NT2/D1 (cell line): Measurements from ENCODE around the gene TFDP1.

Experiments used
- SUZ12 ChIP-seq: IDR thresholded peaks from 2 replicates; pipeline ENCODE4 v1.6.1; 2011; ENCODE audit not compliant: insufficient read length, insufficient read depth; ENCODE audit errors: extremely low read depth
- YY1 ChIP-seq: IDR thresholded peaks from 2 replicates; pipeline ENCODE4 v1.6.1; 2011; ENCODE audit not compliant: insufficient read length, insufficient read depth
- ZNF274 ChIP-seq: IDR thresholded peaks from 2 replicates; pipeline ENCODE4 v1.6.1; 2011; ENCODE audit warnings: mild to moderate bottlenecking, low read depth, low read length

DNA sequence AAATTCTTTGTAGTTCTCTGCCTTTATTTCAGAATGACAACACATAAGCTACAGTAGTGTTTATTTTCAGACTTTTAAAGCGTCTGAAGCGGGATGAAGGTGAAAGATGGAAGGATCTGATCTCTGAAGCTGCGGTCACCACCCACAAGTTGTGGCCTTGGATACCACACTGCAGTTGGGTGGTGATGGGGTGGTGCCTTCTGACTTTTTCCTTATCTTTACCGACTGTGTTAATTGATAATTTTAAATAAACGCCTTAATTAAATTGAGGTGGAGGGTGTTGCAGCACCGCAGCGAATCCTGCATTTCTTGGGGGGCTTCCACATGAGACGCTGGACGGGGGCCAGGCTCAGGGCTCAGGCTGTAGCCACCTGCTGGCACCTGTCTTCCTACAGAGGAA lies 1.3 kb downstream of the TFDP1 start:
- no peak for TF ChIP-seq YY1
- TF ChIP-seq ZNF274: no peak
- no peak for TF ChIP-seq SUZ12
